HL-60 (cell line): ENCODE measurements around the gene CFL1.

Experiments used
- DNase-seq, 2 experiments: peaks; one replicate each; pipeline ENCODE4 v3.0.0-alpha.2; 2010 to 2020; ENCODE audit warnings: low read depth in 1 of 2, low spot score in 1 of 2
- H3K27ac ChIP-seq: fragments of 250-450 bp; sonication (Bioruptor Pico); replicated peaks from 2 replicates; pipeline ENCODE4 v1.5.1; 2020; ENCODE audit warnings: mild to moderate bottlenecking, moderate library complexity
- H3K27me3 ChIP-seq: fragments of 250-450 bp; sonication (Bioruptor Pico); 2 replicates; pipeline ENCODE4 v1.5.1; 2021; ENCODE audit warnings: mild to moderate bottlenecking, moderate library complexity; ENCODE audit not compliant: insufficient read depth, poor library complexity, severe bottlenecking
- H3K4me3 ChIP-seq: replicated peaks from 2 replicates; pipeline ENCODE4 v1.5.1; 2011; ENCODE audit warnings: mild to moderate bottlenecking, control low read depth, low read length; ENCODE audit not compliant: insufficient read depth
- CTCF ChIP-seq: IDR thresholded peaks from one replicate; pipeline ENCODE4 v1.5.1; 2011; ENCODE audit warnings: low read length, control low read depth, inconsistent platforms; ENCODE audit not compliant: insufficient read depth
- GABPA ChIP-seq: IDR thresholded peaks from 2 replicates; pipeline ENCODE4 v1.6.1; 2012; ENCODE audit warnings: low read depth
- POLR2AphosphoS5 ChIP-seq: IDR thresholded peaks from 2 replicates; pipeline ENCODE4 v1.6.1; 2012; ENCODE audit warnings: low read depth
- SPI1 ChIP-seq: IDR thresholded peaks from 2 replicates; pipeline ENCODE4 v1.6.1; 2012; ENCODE audit warnings: low read depth, mild to moderate bottlenecking, borderline replicate concordance
- TF ChIP-seq, protein P1 (sequence below): IDR thresholded peaks from 2 replicates; pipeline ENCODE4 v1.6.1; 2012; ENCODE audit warnings: low read depth; ENCODE audit not compliant: insufficient replicate concordance

Gene CFL1

GRCh38 chr11:65890324-65891218 lies 32.6 kb upstream of the CFL1 start, which contains the start of gene CCDC85B:
Gene CCDC85B, plus strand, starts transcription at chr11:65890673. Its CDS starts 111 bp downstream, at chr11:65890784.
- Histone ChIP-seq H3K4me3 (peak within 1 kb of the TSS; percentile 83), H3K27me3 (no peaks in the 10 kb centered on the region), H3K27ac (peak within 1 kb of the TSS; percentile 76)
- DNase-seq: peak; percentile 96 to 97
- TF ChIP-seq, protein P1, sequence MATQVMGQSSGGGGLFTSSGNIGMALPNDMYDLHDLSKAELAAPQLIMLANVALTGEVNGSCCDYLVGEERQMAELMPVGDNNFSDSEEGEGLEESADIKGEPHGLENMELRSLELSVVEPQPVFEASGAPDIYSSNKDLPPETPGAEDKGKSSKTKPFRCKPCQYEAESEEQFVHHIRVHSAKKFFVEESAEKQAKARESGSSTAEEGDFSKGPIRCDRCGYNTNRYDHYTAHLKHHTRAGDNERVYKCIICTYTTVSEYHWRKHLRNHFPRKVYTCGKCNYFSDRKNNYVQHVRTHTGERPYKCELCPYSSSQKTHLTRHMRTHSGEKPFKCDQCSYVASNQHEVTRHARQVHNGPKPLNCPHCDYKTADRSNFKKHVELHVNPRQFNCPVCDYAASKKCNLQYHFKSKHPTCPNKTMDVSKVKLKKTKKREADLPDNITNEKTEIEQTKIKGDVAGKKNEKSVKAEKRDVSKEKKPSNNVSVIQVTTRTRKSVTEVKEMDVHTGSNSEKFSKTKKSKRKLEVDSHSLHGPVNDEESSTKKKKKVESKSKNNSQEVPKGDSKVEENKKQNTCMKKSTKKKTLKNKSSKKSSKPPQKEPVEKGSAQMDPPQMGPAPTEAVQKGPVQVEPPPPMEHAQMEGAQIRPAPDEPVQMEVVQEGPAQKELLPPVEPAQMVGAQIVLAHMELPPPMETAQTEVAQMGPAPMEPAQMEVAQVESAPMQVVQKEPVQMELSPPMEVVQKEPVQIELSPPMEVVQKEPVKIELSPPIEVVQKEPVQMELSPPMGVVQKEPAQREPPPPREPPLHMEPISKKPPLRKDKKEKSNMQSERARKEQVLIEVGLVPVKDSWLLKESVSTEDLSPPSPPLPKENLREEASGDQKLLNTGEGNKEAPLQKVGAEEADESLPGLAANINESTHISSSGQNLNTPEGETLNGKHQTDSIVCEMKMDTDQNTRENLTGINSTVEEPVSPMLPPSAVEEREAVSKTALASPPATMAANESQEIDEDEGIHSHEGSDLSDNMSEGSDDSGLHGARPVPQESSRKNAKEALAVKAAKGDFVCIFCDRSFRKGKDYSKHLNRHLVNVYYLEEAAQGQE: peak; percentile 66
- TF ChIP-seq GABPA (no peak), SPI1 (no peak), CTCF (no peak), POLR2AphosphoS5 (peak; percentile 92)

GRCh38 chr11:65888163-65888814 lies 30.3 kb upstream of the CFL1 start, which contains the start of gene FIBP:
Gene FIBP, minus strand, starts transcription at chr11:65888471. Its CDS starts 53 bp downstream, at chr11:65888418.
- Histone ChIP-seq H3K27me3 (no peaks in the 10 kb centered on the region), H3K4me3 (peak within 1 kb of the TSS; percentile 96), H3K27ac (peak within 1 kb of the TSS; percentile 72)
- peak; percentile 59 for TF ChIP-seq CTCF
- TF ChIP-seq POLR2AphosphoS5: peak; percentile 83
- peak; percentile 88 for TF ChIP-seq GABPA
- TF ChIP-seq SPI1: peak; percentile 71
- TF ChIP-seq, protein P1: no peak
- DNase-seq: peak; percentile 95 to 98

GRCh38 chr11:65887723-65888162 lies 29.8 kb upstream of the CFL1 start:
- Histone ChIP-seq H3K27me3 (no peaks in the 10 kb centered on the region), H3K4me3 (peak overlapping the region; percentile 96), H3K27ac (peak overlapping the region; percentile 72)
- TF ChIP-seq POLR2AphosphoS5 (no peak), GABPA (no peak), CTCF (no peak), SPI1 (no peak)
- TF ChIP-seq, protein P1: no peak
- no peak for DNase-seq
